ENCODE results near the gene CD59.

CD59 gene

DNA sequence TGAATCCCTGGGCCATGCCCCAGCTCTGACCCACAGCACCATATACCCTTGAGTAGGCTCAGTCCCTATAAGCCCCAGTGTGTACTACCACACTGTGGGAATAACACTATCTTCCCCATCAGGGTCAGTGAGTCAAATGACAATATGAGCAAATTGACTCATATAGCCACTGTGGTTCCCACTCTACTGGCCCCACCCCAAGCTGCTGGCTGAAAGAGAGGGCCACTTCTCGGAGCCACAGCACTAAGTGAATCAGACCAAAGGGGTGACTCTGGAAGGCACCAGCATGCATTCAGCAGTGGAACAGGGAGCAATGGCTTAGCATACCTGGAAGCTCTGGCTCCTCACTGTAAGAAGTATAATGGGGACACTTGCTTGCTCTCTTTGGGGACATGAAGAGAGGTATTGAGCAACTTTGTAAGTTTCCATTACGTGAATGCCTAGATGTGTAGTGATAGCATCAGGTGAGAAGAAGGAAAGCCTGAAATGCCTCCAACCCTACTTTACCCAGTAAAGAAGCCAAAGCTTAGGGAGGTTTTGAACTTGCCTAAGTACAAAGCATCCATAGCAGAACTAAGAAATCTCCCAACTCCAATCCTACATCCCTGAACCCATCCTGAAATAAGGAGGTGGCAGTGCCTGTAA is 13.5 kb downstream of the CD59 start:
- Histone ChIP-seq H3K9ac (ENCODE audit: low read length) (no peak overlapping the region), H2AFZ (ENCODE audit: low read length) (no peak overlapping the region), H4K20me1 (ENCODE audit: insufficient read depth, low read length) (peaks cover 51% of the 10 kb centered on the region), H3K79me2 (ENCODE audit: low read length) (peaks cover 98% of the 10 kb centered on the region), H3K9me2 (replicated peaks; ENCODE audit: insufficient read depth, low read length) (no peaks in the 10 kb centered on the region), H3K4me3 (ENCODE audit: low read length) (no peak overlapping the region), H3K27ac (ENCODE audit: low read length) (no peak overlapping the region), H3K9me3 (replicated peaks; ENCODE audit: insufficient read depth, low read length) (no peaks in the 10 kb centered on the region), H3K4me2 (ENCODE audit: low read depth, low read length) (no peak overlapping the region), H3F3A (ENCODE audit: insufficient read depth, low read length) (no peaks in the 10 kb centered on the region), H3K4me1 (ENCODE audit: low read length) (no peaks in the 10 kb centered on the region), H3K36me3 (replicated peaks; ENCODE audit: insufficient read depth, low read length) (peaks cover 17% of the 10 kb centered on the region; the same call in 1 of the 2 replicates), H3K27me3 (replicated peaks; ENCODE audit: insufficient read depth, low read length) (no peaks in the 10 kb centered on the region)
- DNase-seq: no peak
- TF ChIP-seq, protein P1, sequence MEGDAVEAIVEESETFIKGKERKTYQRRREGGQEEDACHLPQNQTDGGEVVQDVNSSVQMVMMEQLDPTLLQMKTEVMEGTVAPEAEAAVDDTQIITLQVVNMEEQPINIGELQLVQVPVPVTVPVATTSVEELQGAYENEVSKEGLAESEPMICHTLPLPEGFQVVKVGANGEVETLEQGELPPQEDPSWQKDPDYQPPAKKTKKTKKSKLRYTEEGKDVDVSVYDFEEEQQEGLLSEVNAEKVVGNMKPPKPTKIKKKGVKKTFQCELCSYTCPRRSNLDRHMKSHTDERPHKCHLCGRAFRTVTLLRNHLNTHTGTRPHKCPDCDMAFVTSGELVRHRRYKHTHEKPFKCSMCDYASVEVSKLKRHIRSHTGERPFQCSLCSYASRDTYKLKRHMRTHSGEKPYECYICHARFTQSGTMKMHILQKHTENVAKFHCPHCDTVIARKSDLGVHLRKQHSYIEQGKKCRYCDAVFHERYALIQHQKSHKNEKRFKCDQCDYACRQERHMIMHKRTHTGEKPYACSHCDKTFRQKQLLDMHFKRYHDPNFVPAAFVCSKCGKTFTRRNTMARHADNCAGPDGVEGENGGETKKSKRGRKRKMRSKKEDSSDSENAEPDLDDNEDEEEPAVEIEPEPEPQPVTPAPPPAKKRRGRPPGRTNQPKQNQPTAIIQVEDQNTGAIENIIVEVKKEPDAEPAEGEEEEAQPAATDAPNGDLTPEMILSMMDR (IDR thresholded peaks at IDR 0.05; ENCODE audit: low read length): no peak
- TF ChIP-seq EZH2phosphoT487 (IDR thresholded peaks at IDR 0.05; ENCODE audit: low read length): no peak

DNA sequence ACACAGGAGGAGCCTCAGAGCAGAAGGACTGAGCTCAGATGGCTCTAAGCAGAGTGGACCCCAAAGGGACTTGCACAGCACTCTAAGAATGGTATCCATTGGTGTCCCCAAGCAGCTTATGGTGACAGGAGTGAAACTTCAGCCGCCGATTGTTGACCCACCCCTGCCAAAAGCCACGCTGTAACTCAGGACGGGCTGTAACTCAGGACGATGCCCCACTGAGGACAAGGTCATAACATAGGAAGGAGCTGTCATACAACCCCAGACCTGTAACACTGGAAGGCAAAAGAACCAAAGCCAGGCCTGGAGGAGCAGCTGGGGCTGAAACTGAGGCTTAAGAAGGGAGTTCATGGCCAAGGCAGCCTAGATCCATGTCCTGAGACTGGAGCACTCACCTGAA is 14.2 kb downstream of the CD59 start:
- Histone ChIP-seq H3K9ac (ENCODE audit: low read length) (no peak overlapping the region), H3K9me2 (replicated peaks; ENCODE audit: insufficient read depth, low read length) (no peaks in the 10 kb centered on the region), H2AFZ (ENCODE audit: low read length) (no peak overlapping the region), H3K4me3 (ENCODE audit: low read length) (no peak overlapping the region), H3F3A (ENCODE audit: insufficient read depth, low read length) (no peaks in the 10 kb centered on the region), H3K79me2 (ENCODE audit: low read length) (peaks cover 98% of the 10 kb centered on the region), H3K27ac (ENCODE audit: low read length) (no peak overlapping the region), H4K20me1 (ENCODE audit: insufficient read depth, low read length) (peaks cover 52% of the 10 kb centered on the region), H3K4me2 (ENCODE audit: low read depth, low read length) (no peak overlapping the region), H3K27me3 (replicated peaks; ENCODE audit: insufficient read depth, low read length) (no peaks in the 10 kb centered on the region), H3K36me3 (replicated peaks; ENCODE audit: insufficient read depth, low read length) (peaks cover 17% of the 10 kb centered on the region; the same call in 1 of the 2 replicates), H3K9me3 (replicated peaks; ENCODE audit: insufficient read depth, low read length) (no peaks in the 10 kb centered on the region), H3K4me1 (ENCODE audit: low read length) (no peaks in the 10 kb centered on the region)
- DNase-seq: no peak
- TF ChIP-seq EZH2phosphoT487 (IDR thresholded peaks at IDR 0.05; ENCODE audit: low read length) (no peak), EZH2 (optimal IDR thresholded peaks at IDR 0.05; ENCODE audit: low read depth, low read length) (no peak)
- TF ChIP-seq, protein P1 (IDR thresholded peaks at IDR 0.05; ENCODE audit: low read length): no peak

DNA sequence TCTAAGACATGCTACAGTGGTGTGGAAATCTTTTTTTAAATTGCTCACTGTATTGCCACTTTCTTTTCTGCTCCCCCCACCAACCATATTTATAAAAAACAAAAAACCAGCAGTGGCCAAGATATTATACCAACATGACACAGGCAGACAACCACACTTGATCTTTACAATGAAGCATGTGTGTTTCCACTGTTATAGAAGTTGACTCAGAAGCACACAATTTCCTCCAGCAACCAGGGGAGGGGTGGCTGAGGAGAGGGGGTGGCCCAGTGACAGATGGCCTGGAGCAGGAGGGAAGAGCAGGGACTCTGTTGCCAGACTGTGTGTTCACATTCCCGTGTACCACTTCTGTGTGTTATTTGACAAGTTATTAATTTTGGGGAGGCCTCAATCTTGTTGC is 14.8 kb downstream of the CD59 start:
- DNase-seq: no peak
- Histone ChIP-seq H3K4me3 (ENCODE audit: low read length) (no peak overlapping the region), H3K79me2 (ENCODE audit: low read length) (peaks cover 98% of the 10 kb centered on the region), H4K20me1 (ENCODE audit: insufficient read depth, low read length) (peaks cover 57% of the 10 kb centered on the region), H2AFZ (ENCODE audit: low read length) (no peak overlapping the region), H3K9me3 (replicated peaks; ENCODE audit: insufficient read depth, low read length) (no peaks in the 10 kb centered on the region), H3K36me3 (replicated peaks; ENCODE audit: insufficient read depth, low read length) (peaks cover 19% of the 10 kb centered on the region; the same call in 1 of the 2 replicates), H3K9me2 (replicated peaks; ENCODE audit: insufficient read depth, low read length) (no peaks in the 10 kb centered on the region), H3K27me3 (replicated peaks; ENCODE audit: insufficient read depth, low read length) (no peaks in the 10 kb centered on the region), H3K27ac (ENCODE audit: low read length) (no peak overlapping the region), H3K4me1 (ENCODE audit: low read length) (no peaks in the 10 kb centered on the region), H3K4me2 (ENCODE audit: low read depth, low read length) (no peak overlapping the region), H3F3A (ENCODE audit: insufficient read depth, low read length) (no peaks in the 10 kb centered on the region), H3K9ac (ENCODE audit: low read length) (no peak overlapping the region)
- TF ChIP-seq, protein P1 (IDR thresholded peaks at IDR 0.05; ENCODE audit: low read length): no peak
- no peak for TF ChIP-seq EZH2 (optimal IDR thresholded peaks at IDR 0.05; ENCODE audit: low read depth, low read length)
- TF ChIP-seq EZH2phosphoT487 (IDR thresholded peaks at IDR 0.05; ENCODE audit: low read length): no peak
